PFSK-1 (cell line): ENCODE data around the gene ATP6V1B1.

ENCODE experiments used
- FOXP2 ChIP-seq: optimal IDR thresholded peaks from 2 replicates; pipeline ENCODE3; 2011; ENCODE audit warnings: borderline replicate concordance, control low read depth, inconsistent platforms; ENCODE audit not compliant: insufficient read depth; ENCODE audit errors: extremely low read length, extremely low read depth
- POLR2AphosphoS5 ChIP-seq: IDR thresholded peaks from 2 replicates; pipeline ENCODE4 v1.6.1; 2012; ENCODE audit warnings: low read depth, mild to moderate bottlenecking, control low read depth, low read length, moderate library complexity
- REST ChIP-seq, 2 experiments: IDR thresholded peaks; 2 replicates each; pipeline versions ENCODE4 v1.6.1 to v1.8.0; 2011 to 2012; ENCODE audit warnings: low read depth in 2 of 2, low read length in 2 of 2, control low read depth in 1 of 2, inconsistent platforms in 1 of 2, mild to moderate bottlenecking in 1 of 2, moderate library complexity in 1 of 2; ENCODE audit not compliant: insufficient read depth in 1 of 2
- SIN3A ChIP-seq: IDR thresholded peaks from 2 replicates; pipeline ENCODE4 v1.6.1; 2012; ENCODE audit warnings: mild to moderate bottlenecking, low read length, moderate library complexity, borderline replicate concordance; ENCODE audit not compliant: insufficient read depth
- TAF1 ChIP-seq: IDR thresholded peaks from 2 replicates; pipeline ENCODE4 v1.6.1; 2012; ENCODE audit warnings: low read length, control low read depth, borderline replicate concordance; ENCODE audit not compliant: insufficient read depth

- TF ChIP-seq POLR2AphosphoS5 (no peak), SIN3A (no peak), FOXP2 (no peak), REST (IDR thresholded peaks at IDR 0.05; ENCODE audit: insufficient read depth in 1 of 2, low read depth in 2 of 2, low read length in 2 of 2) (no peak), TAF1 (no peak)
Observed at GRCh38 chr2:70903641-70904340, 31.9 kb upstream of the ATP6V1B1 start.
